ENCODE results near the gene MRPL53. TPM values are rescaled to one million over a fixed set of nuclear protein-coding genes. Genes with fewer than 3 reads are reported as not detected.

Gene MRPL53
- total and polyA plus RNA-seq, 2 of the 13 experiments (the other 11 are each of a cell fraction or from before 2014, with no cell fraction given): 34.3 to 51.9 TPM

GRCh38 chr2:74488643-74489481 lies 16.4 kb upstream of the MRPL53 start (continued):
- TF ChIP-seq, protein P1, sequence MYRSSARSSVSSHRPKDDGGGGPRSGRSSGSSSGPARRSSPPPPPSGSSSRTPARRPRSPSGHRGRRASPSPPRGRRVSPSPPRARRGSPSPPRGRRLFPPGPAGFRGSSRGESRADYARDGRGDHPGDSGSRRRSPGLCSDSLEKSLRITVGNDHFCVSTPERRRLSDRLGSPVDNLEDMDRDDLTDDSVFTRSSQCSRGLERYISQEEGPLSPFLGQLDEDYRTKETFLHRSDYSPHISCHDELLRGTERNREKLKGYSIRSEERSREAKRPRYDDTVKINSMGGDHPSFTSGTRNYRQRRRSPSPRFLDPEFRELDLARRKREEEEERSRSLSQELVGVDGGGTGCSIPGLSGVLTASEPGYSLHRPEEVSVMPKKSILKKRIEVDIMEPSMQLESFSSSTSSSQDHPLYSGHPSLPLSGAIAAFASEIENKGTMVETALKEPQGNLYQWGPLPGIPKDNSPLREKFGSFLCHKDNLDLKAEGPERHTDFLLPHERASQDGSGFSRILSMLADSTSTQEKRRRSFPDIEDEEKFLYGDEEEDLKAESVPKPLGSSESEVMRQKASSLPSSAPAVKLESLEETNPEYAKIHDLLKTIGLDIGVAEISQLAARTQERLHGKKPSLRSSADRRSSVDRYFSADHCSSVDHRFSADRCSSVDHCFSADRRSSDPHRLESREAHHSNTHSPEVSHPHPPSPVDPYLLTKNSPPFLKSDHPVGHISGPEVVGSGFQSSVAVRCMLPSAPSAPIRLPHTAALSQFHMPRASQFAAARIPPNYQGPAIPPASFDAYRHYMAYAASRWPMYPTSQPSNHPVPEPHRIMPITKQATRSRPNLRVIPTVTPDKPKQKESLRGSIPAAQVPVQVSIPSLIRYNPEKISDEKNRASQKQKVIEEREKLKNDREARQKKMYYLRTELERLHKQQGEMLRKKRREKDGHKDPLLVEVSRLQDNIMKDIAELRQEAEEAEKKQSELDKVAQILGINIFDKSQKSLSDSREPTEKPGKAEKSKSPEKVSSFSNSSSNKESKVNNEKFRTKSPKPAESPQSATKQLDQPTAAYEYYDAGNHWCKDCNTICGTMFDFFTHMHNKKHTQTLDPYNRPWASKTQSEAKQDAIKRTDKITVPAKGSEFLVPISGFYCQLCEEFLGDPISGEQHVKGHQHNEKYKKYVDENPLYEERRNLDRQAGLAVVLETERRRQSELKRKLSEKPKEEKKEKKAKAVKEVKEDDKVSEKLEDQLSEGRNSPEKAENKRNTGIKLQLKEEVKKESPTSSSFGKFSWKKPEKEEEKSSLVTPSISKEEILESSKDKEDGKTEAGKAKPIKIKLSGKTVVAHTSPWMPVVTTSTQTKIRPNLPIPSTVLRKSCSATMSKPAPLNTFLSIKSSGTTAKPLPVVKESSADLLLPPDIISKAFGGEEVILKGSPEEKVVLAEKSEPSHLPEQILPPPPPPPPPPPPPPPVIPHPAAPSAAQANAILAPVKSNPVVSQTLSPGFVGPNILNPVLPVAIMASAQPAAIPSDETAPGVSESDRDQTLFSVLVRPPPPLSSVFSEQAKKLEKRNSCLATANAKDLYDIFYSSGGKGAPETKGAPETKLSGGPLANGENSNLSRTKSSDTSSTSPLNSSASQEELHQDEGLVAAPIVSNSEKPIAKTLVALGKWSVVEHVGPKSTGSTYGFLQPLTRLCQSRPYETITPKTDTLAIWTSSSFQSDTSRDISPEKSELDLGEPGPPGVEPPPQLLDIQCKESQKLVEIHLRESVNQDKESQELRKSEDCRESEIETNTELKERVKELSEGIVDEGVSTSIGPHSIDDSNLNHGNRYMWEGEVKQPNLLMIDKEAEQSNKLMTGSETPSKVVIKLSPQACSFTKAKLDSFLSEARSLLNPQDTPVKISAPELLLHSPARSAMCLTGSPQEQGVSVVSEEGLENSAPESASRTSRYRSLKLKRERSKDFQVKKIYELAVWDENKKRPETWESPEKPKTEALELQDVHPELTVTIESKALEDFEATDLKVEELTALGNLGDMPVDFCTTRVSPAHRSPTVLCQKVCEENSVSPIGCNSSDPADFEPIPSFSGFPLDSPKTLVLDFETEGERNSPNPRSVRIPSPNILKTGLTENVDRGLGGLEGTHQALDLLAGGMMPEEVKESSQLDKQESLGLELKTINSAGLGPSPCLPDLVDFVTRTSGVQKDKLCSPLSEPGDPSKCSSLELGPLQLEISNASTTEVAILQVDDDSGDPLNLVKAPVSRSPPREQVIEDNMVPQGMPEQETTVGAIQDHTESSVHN (CRISPR knock-in tag; IDR thresholded peaks at IDR 0.05): no peak
- TF ChIP-seq SOX13 (IDR thresholded peaks at IDR 0.05): peak; percentile 81
- TF ChIP-seq SOX13 (CRISPR knock-in tag; conservative IDR thresholded peaks at IDR 0.05 in 1 of 2, IDR thresholded peaks at IDR 0.05 in 1 of 2): peak in 1 of 2 experiments; percentile 90; a peak in 2 of 4 replicates
- TF ChIP-seq FOXK1 (CRISPR knock-in tag; IDR thresholded peaks at IDR 0.05; ENCODE audit: borderline replicate concordance, low read depth): peak; percentile 69; the same call in 1 of the 2 replicates
- TF ChIP-seq ZNF720 (CRISPR knock-in tag; IDR thresholded peaks at IDR 0.05): no peak
- TF ChIP-seq ZSCAN30 (CRISPR knock-in tag; IDR thresholded peaks at IDR 0.05): 0 out of 2 replicates have a peak, but pooled peaks have one; percentile 43
- TF ChIP-seq ZNF549 (CRISPR knock-in tag; IDR thresholded peaks at IDR 0.05): no peak
- TF ChIP-seq ZBTB33 (CRISPR knock-in tag; IDR thresholded peaks at IDR 0.05): no peak; the same call in 1 of the 2 replicates
- TF ChIP-seq HDAC1 (CRISPR knock-in tag; IDR thresholded peaks at IDR 0.05): peak; percentile 88
- peak; percentile 44; the same call in 1 of the 2 replicates for TF ChIP-seq GFI1 (CRISPR knock-in tag; IDR thresholded peaks at IDR 0.05; ENCODE audit: borderline replicate concordance)
- no peak for TF ChIP-seq GABPA (IDR thresholded peaks at IDR 0.05; ENCODE audit: low read depth, low read length)
- peak; percentile 36 for TF ChIP-seq GABPA (CRISPR knock-in tag; IDR thresholded peaks at IDR 0.05; ENCODE audit: low read depth)
- TF ChIP-seq, protein P2, sequence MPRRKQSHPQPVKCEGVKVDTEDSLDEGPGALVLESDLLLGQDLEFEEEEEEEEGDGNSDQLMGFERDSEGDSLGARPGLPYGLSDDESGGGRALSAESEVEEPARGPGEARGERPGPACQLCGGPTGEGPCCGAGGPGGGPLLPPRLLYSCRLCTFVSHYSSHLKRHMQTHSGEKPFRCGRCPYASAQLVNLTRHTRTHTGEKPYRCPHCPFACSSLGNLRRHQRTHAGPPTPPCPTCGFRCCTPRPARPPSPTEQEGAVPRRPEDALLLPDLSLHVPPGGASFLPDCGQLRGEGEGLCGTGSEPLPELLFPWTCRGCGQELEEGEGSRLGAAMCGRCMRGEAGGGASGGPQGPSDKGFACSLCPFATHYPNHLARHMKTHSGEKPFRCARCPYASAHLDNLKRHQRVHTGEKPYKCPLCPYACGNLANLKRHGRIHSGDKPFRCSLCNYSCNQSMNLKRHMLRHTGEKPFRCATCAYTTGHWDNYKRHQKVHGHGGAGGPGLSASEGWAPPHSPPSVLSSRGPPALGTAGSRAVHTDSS (CRISPR knock-in tag; conservative IDR thresholded peaks at IDR 0.05): no peak
- no peak for TF ChIP-seq SOX6 (IDR thresholded peaks at IDR 0.05)
- TF ChIP-seq SOX6 (CRISPR knock-in tag; IDR thresholded peaks at IDR 0.05): peak; percentile 96

Data from HepG2 (cell line).